Dermis blood vessel endothelial cell (primary cell): ENCODE results near the gene VTI1A. TPM values are rescaled to one million over a fixed set of nuclear protein-coding genes. Genes with fewer than 3 reads are reported as not detected.
A peak's percentile ranks its signal among the peaks of the same experiment; 100 is the strongest.

Experiments
- DNase-seq: peaks from one replicate; pipeline ENCODE4 v3.0.0; 2010
- total RNA-seq: library from RNA; depleted of rRNA; stranded (reverse); fragments of >200 nt; gene quantifications from 2 replicates; pipeline ENCODE4 v1.2.3, GENCODE V29; 2014

VTI1A gene
- total RNA-seq, 1 donor from 2014 or later, result 41.9 TPM

- DNase-seq, result no peak
Observed at GRCh38 chr10:112548535-112549276, 101.7 kb downstream of the VTI1A start.

- DNase-seq, result no peak
Observed at GRCh38 chr10:112552593-112553110, 105.6 kb downstream of the VTI1A start.

- DNase-seq, result no peak
Observed at GRCh38 chr10:112553315-112553714, 106.3 kb downstream of the VTI1A start.

GRCh38 chr10:112554263-112554662, 107.2 kb downstream of the VTI1A start:
- no peak for DNase-seq

- no peak for DNase-seq
Observed at GRCh38 chr10:112557197-112557596, 110.2 kb downstream of the VTI1A start.

GRCh38 chr10:112558476-112559142, 111.6 kb downstream of the VTI1A start:
- DNase-seq, result no peak

- no peak for DNase-seq
Observed at GRCh38 chr10:112559349-112559748, 112.3 kb downstream of the VTI1A start.

GRCh38 chr10:112562122-112562521, 115.1 kb downstream of the VTI1A start:
- no peak for DNase-seq

GRCh38 chr10:112562809-112563663, 116.0 kb downstream of the VTI1A start:
- peak; percentile 6 for DNase-seq

GRCh38 chr10:112564337-112564736, 117.3 kb downstream of the VTI1A start:
- no peak for DNase-seq

GRCh38 chr10:112565434-112566053, 118.5 kb downstream of the VTI1A start:
- peak; percentile 84 for DNase-seq

- DNase-seq, result no peak
Observed at GRCh38 chr10:112570585-112570984, 123.6 kb downstream of the VTI1A start.

GRCh38 chr10:112579578-112579977, 132.6 kb downstream of the VTI1A start:
- DNase-seq, result no peak

- DNase-seq, result no peak
Observed at GRCh38 chr10:112580267-112580666, 133.3 kb downstream of the VTI1A start.

- no peak for DNase-seq
Observed at GRCh38 chr10:112581921-112582320, 134.9 kb downstream of the VTI1A start.

GRCh38 chr10:112583236-112583939, 136.4 kb downstream of the VTI1A start:
- no peak for DNase-seq

GRCh38 chr10:112584276-112584675, 137.3 kb downstream of the VTI1A start:
- no peak for DNase-seq

GRCh38 chr10:112585126-112585525, 138.1 kb downstream of the VTI1A start:
- DNase-seq, result no peak

GRCh38 chr10:112585960-112586359, 138.9 kb downstream of the VTI1A start:
- no peak for DNase-seq

- no peak for DNase-seq
Observed at GRCh38 chr10:112587729-112588128, 140.7 kb downstream of the VTI1A start.

- no peak for DNase-seq
Observed at GRCh38 chr10:112588225-112588990, 141.4 kb downstream of the VTI1A start.
